DMS53 treated with DMSO at 0.1 percent for 48 hours (cell line): ENCODE data around the gene PTK7.

Experiments
- DNase-seq: peaks from one replicate; lab custom pipeline; 2025; ENCODE audit not compliant: unreplicated experiment; lab: John Stamatoyannopoulos, UW

The PTK7 gene

GRCh38 chr6:43178951-43179830 lies 103.1 kb downstream of the PTK7 start:
- DNase-seq: no peak

GRCh38 chr6:43180058-43180457 lies 103.9 kb downstream of the PTK7 start:
- no peak for DNase-seq

DNA sequence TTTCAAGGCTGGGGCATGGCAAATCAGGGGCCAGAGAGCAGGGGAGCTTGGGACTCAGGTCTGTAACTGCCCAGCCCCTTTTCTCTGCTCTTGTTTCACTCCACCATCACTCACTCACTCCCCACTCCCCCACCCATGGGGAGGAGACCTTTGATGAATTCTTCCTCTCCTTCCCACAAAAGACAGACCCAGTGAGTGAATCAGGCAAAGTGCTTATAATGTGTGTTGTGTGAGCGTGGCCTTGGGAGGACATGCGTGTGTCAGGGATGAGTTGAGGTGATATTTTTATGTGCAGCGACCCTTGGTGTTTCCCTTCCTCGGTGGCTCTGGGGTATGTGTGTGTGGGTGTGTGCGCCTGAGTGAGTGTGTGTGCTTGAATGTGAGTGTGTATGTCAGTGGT lies 104.9 kb downstream of the PTK7 start:
- no peak for DNase-seq

DNA sequence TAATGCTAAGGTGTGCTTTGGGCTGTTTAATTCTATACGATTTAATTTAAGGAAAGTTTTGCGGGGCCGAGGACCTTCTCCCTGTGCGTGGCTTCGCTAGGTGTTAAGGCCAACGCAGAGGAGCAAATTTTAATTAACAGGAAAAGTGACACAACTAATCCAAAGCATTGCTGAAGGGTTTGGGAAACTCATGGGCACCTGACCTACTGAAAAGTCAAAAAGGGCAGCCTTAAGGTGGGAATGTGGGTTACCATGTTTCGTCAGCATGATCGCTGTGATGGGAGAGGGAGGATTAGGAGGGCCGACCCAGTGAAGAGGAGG lies 105.5 kb downstream of the PTK7 start:
- DNase-seq: no peak

- peak; percentile 70 for DNase-seq
Observed at GRCh38 chr6:43181942-43182860, 106.1 kb downstream of the PTK7 start, which contains the start of gene CUL9. CUL9 (plus strand) TSS chr6:43182196; CDS start chr6:43184311, 2,115 bp downstream.

GRCh38 chr6:43183441-43183840 lies 107.3 kb downstream of the PTK7 start:
- DNase-seq: no peak

- DNase-seq: no peak
Observed at GRCh38 chr6:43184268-43184985, 108.3 kb downstream of the PTK7 start.

DNA sequence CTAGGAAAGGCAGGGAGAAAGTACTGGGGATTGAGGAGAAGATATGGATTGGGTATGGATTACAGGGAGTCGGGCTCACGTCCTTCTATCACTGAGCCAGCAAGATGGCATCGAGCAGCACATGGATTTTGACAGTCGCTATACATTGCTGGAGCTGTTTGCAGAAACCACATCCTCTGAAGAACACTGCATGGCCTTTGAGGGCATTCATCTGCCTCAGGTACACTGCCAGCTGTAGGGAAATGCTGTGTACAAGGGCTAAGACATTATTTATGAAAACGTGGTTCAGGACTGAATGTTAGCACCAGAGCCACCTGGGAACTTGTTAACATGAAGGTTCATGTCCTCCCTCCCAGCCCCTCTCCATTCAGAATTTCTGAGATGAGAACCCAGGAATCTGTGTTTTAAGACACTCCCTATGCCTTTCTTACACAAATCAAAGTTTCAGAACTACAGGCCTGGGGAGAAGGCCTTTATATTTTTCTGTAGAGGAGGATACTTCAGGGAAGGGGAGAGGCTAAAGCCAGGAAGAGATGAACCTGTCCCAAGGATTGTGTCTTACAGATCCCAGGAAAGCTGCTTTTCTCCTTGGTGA lies 109.4 kb downstream of the PTK7 start:
- DNase-seq: no peak

GRCh38 chr6:43186019-43186418 lies 109.9 kb downstream of the PTK7 start:
- DNase-seq: no peak

DNA sequence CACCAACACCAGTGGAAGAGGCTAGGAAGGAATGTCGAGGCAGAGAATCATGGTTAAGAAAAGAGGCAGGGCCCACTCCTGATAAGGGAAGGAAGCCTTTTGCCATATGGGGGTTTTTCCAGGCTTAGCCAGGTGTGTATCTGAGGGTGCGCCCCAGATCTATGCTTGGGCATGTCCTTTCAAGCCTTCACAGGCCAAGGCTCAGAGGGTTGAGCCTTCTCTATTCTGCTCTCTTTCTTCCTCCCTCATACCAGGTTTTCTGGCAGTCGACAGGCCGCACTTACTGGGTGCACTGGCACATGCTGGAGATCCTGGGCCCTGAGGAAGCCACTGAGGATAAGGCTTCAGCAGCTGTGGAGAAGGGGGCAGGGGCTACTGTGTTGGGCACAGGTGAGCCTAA lies 110.6 kb downstream of the PTK7 start:
- no peak for DNase-seq

GRCh38 chr6:43187821-43188220 lies 111.7 kb downstream of the PTK7 start:
- DNase-seq: no peak

GRCh38 chr6:43188426-43188825 lies 112.3 kb downstream of the PTK7 start:
- no peak for DNase-seq

- no peak for DNase-seq
Observed at GRCh38 chr6:43189776-43190304, 113.7 kb downstream of the PTK7 start.

- no peak for DNase-seq
Observed at GRCh38 chr6:43192911-43193310, 116.8 kb downstream of the PTK7 start.

- DNase-seq: no peak
Observed at GRCh38 chr6:43193929-43194328, 117.8 kb downstream of the PTK7 start.

- no peak for DNase-seq
Observed at GRCh38 chr6:43196337-43196736, 120.2 kb downstream of the PTK7 start.

GRCh38 chr6:43199912-43200311 lies 123.8 kb downstream of the PTK7 start:
- no peak for DNase-seq

- no peak for DNase-seq
Observed at GRCh38 chr6:43200541-43200940, 124.4 kb downstream of the PTK7 start.

GRCh38 chr6:43202451-43202850 lies 126.3 kb downstream of the PTK7 start:
- DNase-seq: no peak

DNA sequence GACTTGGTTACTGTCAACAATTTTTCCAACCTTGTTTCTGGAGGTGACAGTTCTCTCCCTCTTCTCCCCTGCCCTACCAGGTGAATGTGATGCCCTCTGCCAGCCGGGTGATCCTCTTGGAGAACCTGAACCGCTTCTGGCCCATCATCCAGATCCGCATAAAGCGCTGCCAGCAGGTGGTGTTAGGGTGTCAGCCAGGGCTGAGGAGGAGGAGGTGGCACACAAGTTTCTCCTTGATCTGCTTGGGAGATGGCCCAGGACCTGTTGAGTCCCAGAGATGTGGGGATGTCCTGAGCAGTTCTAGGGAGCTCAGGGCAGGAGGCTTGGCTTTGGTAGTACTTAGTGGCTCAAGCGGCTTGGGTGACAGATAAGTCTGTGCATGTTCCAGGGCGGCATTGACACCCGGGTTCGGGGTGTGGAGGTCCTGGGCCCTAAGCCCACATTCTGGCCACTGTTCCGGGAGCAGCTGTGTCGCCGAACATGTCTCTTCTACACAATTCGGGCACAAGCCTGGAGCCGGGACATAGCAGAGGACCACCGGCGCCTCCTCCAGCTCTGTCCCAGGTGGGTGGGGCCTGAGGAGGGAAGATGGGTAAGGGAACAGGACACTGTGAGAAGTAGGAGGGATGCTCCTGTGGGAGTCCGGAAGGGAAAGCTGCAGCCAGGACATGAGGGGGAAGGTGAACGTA lies 127.1 kb downstream of the PTK7 start:
- no peak for DNase-seq
